Gastrocnemius medialis (tissue), 4 donors: Measurements from ENCODE around the gene PLEKHA5.

Source experiments
- POLR2A ChIP-seq, 2 donors: fragments of 450-650 bp; IDR thresholded peaks; one replicate each; pipeline ENCODE4 v1.6.1; 2017; ENCODE audit warnings: antibody characterized with exemption in 2 of 2, mild to moderate bottlenecking in 2 of 2, moderate library complexity in 2 of 2
- TF ChIP-seq, protein P1 (sequence below), 5 experiments: fragments of 450-650 bp in 3 of 5; fragments of 200-600 bp in 2 of 5; sonication (generic) in 2 of 5; IDR thresholded peaks in 4 of 5; conservative IDR thresholded peaks in 1 of 5; 1 replicate in 4 of 5; 2 replicates in 1 of 5; pipeline ENCODE4 v1.5.1; 2016 to 2019; ENCODE audit warnings: antibody characterized with exemption in 5 of 5, mild to moderate bottlenecking in 3 of 5, moderate library complexity in 3 of 5

DNA sequence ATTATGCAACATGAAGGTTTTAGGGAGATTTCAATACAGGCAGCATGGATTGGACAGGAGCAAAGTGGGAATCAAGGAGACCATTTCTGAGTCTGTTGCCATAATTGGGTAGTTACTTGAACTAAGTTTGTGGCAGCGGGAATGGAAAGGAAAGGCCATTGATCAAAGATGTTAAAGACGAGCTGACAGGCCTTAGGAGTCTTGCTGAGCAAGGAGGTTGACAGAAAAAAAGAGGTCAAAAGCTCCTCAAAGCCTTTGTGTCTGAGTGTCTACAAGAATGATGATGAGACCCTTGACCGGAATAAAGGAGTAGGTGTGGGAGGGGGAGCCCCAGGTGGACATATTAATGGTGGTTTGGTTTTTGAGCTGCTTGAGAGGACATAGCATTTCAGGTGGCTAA is 9.4 kb downstream of the PLEKHA5 start:
- TF ChIP-seq, protein P1, sequence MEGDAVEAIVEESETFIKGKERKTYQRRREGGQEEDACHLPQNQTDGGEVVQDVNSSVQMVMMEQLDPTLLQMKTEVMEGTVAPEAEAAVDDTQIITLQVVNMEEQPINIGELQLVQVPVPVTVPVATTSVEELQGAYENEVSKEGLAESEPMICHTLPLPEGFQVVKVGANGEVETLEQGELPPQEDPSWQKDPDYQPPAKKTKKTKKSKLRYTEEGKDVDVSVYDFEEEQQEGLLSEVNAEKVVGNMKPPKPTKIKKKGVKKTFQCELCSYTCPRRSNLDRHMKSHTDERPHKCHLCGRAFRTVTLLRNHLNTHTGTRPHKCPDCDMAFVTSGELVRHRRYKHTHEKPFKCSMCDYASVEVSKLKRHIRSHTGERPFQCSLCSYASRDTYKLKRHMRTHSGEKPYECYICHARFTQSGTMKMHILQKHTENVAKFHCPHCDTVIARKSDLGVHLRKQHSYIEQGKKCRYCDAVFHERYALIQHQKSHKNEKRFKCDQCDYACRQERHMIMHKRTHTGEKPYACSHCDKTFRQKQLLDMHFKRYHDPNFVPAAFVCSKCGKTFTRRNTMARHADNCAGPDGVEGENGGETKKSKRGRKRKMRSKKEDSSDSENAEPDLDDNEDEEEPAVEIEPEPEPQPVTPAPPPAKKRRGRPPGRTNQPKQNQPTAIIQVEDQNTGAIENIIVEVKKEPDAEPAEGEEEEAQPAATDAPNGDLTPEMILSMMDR (IDR thresholded peaks at IDR 0.05 in 4 of 5, conservative IDR thresholded peaks at IDR 0.05 in 1 of 5), result no peak
- no peak for TF ChIP-seq POLR2A (IDR thresholded peaks at IDR 0.05)
